HG02938 (cell line): ENCODE results near the gene RASA3.

Experiments used
- ATAC-seq: cut with Tn5 transposase; IDR thresholded peaks from one replicate; pipeline ENCODE4 v1.9.1; 2021; ENCODE audit warnings: mild to moderate bottlenecking, moderate library complexity; ENCODE audit not compliant: unreplicated experiment

Gene RASA3

GRCh38 chr13:114011226-114011625, 121.2 kb downstream of the RASA3 start:
- ATAC-seq: no peak

- no peak for ATAC-seq
Observed at GRCh38 chr13:114010401-114011101, 121.9 kb downstream of the RASA3 start.

GRCh38 chr13:114009590-114010400, 122.6 kb downstream of the RASA3 start:
- ATAC-seq: no peak

GRCh38 chr13:114008964-114009589, 123.3 kb downstream of the RASA3 start:
- ATAC-seq: no peak

- no peak for ATAC-seq
Observed at GRCh38 chr13:114007566-114007965, 124.9 kb downstream of the RASA3 start.

GRCh38 chr13:114005206-114005724, 127.2 kb downstream of the RASA3 start:
- ATAC-seq: no peak

GRCh38 chr13:114004420-114005205, 127.8 kb downstream of the RASA3 start:
- no peak for ATAC-seq

GRCh38 chr13:114002771-114003321, 129.6 kb downstream of the RASA3 start:
- ATAC-seq: no peak

- ATAC-seq: no peak
Observed at GRCh38 chr13:114002009-114002544, 130.3 kb downstream of the RASA3 start.

- no peak for ATAC-seq
Observed at GRCh38 chr13:114001331-114002008, 131.0 kb downstream of the RASA3 start.

- no peak for ATAC-seq
Observed at GRCh38 chr13:114000151-114001040, 132.0 kb downstream of the RASA3 start.

- ATAC-seq: no peak
Observed at GRCh38 chr13:113999618-113999910, 132.9 kb downstream of the RASA3 start.

- no peak for ATAC-seq
Observed at GRCh38 chr13:113998781-113999617, 133.4 kb downstream of the RASA3 start.

- no peak for ATAC-seq
Observed at GRCh38 chr13:113997845-113998751, 134.3 kb downstream of the RASA3 start.

- ATAC-seq: no peak
Observed at GRCh38 chr13:113996912-113997745, 135.3 kb downstream of the RASA3 start.
